GM15510 (cell line): Measurements from ENCODE around the gene ADRA2B.

ENCODE experiments used
- POLR2A ChIP-seq: IDR thresholded peaks from 3 replicates; pipeline ENCODE4 v1.6.1; 2011; ENCODE audit warnings: borderline replicate concordance; ENCODE audit not compliant: insufficient read length; ENCODE audit errors: extremely low read depth

Gene ADRA2B

GRCh38 chr2:96098900-96099590 is 17.3 kb downstream of the ADRA2B start:
- no peak for TF ChIP-seq POLR2A

DNA sequence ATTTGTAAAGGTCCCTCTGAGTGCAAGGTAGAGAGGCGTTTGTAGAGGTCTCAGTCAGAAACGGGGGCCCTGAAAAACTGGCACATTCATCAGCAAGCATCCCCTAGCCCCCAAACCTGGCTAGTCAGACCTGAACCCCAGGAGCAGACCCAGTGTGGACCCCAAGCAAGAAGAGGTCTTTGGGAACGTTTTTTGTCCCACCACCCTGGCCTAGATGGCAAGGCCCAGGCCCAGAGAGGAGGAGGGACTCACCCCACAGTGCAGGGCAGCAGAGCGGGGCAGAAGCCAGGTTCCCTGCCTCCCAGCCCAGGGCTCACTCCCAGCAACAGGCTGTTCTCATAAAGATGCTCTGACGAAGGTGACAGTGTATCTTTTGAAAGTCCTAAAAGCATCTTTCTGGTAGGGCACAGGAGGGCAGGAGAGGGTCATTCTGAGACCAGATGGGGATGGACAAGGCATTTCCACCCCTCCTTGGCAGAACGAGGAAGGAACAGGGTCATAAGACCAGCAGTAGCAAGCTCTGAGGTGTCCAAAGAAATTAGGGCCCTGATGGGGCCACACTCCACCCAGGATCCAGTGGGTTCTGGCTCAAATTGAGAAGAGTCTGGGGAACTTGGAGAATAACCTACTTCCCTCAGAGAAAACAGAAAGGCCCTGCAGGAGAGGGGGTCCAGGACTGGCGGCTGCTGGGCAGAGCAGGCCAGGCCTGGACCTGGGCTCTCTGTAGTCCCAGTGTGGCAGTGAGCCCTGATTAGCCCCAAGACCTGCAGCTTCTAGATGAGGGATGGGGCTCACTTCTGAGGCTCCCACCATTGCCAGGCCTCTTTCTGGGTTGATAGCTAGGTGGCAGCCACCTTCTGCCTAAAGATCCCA is 18.2 kb downstream of the ADRA2B start:
- TF ChIP-seq POLR2A = no peak

DNA sequence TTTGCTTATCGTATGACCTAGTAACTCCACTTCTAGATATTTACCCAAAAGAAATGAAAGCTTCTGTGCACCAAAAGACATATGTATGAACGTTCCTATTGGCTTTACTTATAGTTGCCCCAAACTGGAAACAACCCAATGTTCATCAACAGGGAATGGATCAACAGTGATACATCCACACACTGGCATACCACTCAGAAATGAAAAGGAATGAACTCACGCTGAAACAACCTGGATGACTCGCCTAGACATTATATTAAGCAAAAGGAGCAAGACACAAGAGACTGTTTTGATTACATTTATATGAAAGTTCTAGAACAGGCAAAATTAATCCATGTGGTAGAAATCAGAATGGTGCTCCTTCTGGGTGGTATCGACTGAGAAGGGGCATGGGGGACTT is 18.9 kb downstream of the ADRA2B start:
- TF ChIP-seq POLR2A = no peak

DNA sequence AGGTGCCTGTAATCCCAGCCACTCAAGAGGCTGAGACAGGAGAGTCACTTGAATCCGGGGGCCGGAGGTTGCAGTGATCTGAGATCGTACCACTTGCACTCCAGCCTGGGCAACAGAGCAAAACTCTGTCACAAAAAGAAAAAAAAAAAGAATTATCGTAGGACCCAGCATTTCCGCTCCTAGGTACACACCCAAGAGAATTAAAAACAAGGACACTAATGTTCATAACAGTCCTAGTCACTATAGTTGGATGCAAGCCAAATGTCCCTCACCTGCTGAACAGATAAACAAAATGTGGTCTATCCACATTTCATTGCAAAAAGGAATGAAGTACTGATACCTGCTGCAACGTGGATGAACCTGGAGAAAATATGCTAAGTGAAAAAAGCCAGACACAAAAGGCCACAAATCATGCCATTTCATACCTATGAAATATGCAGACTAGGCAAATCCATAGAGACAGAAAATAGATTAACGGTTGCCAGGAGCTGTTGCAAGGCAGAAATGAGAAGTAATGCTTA is 21.2 kb downstream of the ADRA2B start:
- TF ChIP-seq POLR2A = no peak

- no peak for TF ChIP-seq POLR2A
Observed at GRCh38 chr2:96093528-96093927, 22.8 kb downstream of the ADRA2B start.

- no peak for TF ChIP-seq POLR2A
Observed at GRCh38 chr2:96092951-96093350, 23.4 kb downstream of the ADRA2B start.

DNA sequence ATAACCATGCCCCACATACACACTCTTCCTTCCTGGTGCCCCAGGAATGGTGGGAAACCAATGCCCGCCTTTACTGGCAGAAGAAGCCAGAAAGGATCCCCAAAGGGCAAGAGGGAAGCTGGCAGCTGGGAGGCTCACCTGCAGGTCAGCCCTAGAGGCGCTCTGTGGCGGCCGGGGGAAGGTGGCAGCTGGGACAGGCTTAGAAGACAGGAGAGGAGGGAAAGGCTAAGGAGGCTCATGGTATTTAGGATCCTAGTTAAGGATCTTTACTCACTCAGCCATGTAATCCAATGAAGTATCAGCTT is 23.8 kb downstream of the ADRA2B start:
- TF ChIP-seq POLR2A = no peak

DNA sequence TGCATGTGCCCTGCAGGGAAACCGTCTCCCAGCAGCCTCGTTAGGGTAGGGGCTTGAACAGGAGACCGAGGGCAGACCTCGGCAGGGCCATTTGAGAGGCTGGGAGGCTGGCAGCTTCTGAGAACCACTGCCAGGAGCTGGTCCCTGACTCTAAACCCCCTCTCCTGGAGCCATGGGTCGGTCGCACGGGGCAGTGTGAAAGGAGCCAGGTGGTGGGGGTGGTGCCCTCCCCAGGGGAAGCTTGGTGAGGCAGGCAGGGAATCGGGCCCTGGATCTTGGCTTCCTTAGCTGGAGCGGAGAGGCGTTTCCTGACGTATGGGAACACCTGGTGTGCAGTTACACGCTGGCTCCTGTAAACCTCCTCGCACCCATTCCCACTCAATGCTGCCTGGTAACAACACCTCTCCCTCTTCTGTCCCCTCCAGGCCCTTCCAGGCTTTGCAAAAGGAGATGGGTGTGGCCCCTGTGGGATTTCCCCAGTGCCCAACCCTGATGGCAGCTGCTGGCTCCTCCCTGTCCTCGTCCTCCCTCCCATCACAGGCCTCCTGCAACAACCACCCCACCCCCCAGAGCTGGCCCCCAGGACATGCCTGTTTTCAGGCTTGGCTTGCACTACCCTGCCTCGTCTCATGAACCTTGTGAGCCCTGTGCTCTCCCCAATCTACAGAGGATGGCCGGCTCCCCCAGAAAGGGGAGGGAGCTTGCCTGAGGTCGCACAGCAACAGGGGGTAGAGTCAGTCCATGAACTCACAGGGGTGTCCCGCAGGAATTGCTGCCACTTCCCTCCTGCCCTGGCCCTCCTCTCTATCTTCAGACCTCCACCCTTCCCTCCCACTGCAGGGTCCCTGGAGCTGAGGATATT is 24.4 kb downstream of the ADRA2B start:
- TF ChIP-seq POLR2A = no peak

- no peak for TF ChIP-seq POLR2A
Observed at GRCh38 chr2:96091141-96091710, 25.1 kb downstream of the ADRA2B start.

- TF ChIP-seq POLR2A = no peak
Observed at GRCh38 chr2:96090196-96090926, 26.0 kb downstream of the ADRA2B start.

- no peak for TF ChIP-seq POLR2A
Observed at GRCh38 chr2:96089356-96090195, 26.8 kb downstream of the ADRA2B start.

- TF ChIP-seq POLR2A = no peak
Observed at GRCh38 chr2:96088340-96089335, 27.7 kb downstream of the ADRA2B start.
